Tibial nerve (tissue), 4 donors: Measurements from ENCODE around the gene CD40.

Experiments
- CTCF ChIP-seq, 5 experiments: fragments of 200-600 bp in 3 of 5; fragments of 450-650 bp in 2 of 5; sonication (generic) in 3 of 5; IDR thresholded peaks; one replicate each; pipeline ENCODE4 v1.5.1; 2016 to 2019; ENCODE audit warnings: antibody characterized with exemption in 5 of 5, mild to moderate bottlenecking in 3 of 5, moderate library complexity in 2 of 5
- EP300 ChIP-seq, 2 donors: sonication (generic); formaldehyde crosslinking; IDR thresholded peaks; one replicate each; pipeline ENCODE4 v1.6.1; 2017; ENCODE audit warnings: antibody characterized with exemption in 2 of 2, mild to moderate bottlenecking in 1 of 2
- POLR2A ChIP-seq, 2 donors: fragments of 450-650 bp; IDR thresholded peaks; one replicate each; pipeline ENCODE4 v1.6.1; 2017; ENCODE audit warnings: antibody characterized with exemption in 2 of 2, mild to moderate bottlenecking in 2 of 2, moderate library complexity in 2 of 2

DNA sequence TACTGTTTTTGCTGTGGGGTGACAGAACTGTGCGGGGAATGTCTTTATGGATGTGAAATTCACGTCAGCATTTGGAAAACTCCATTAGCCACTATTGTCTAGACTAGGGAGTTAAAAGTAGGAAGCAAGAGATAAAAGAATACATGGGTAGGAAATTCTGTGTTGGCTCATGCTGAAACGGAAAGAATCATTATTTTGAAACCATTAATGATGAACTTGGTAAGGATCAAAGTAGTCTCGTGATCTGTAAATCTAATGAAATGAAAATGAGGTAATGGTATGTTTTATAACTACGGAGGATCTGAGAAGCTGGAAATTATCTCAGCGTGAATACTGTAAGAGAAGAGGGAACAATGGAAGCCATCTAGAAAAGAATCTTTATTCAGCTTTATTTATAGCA lies 11.1 kb upstream of the CD40 start:
- no peak for TF ChIP-seq CTCF (IDR thresholded peaks at IDR 0.05)
- no peak for TF ChIP-seq POLR2A (IDR thresholded peaks at IDR 0.05)
- no peak for TF ChIP-seq EP300 (IDR thresholded peaks at IDR 0.05)
